Adrenal gland (tissue), 5 donors: ENCODE results near the gene JAZF1.

Experiments used
- POLR2A ChIP-seq, 2 donors: fragments of 450-650 bp; IDR thresholded peaks; one replicate each; pipeline ENCODE4 v1.6.1; 2017; ENCODE audit warnings: antibody characterized with exemption in 2 of 2, mild to moderate bottlenecking in 2 of 2, moderate library complexity in 1 of 2
- TF ChIP-seq, protein P1 (sequence below), 6 experiments: fragments of 450-650 bp in 4 of 6; fragments of 200-600 bp in 2 of 6; sonication (generic) in 1 of 6; IDR thresholded peaks; 1 replicate in 5 of 6; 2 replicates in 1 of 6; pipeline versions ENCODE4 v1.5.1 to v1.8.0; 2016 to 2021; ENCODE audit warnings: antibody characterized with exemption in 6 of 6, mild to moderate bottlenecking in 2 of 6, moderate library complexity in 1 of 6
- donor health status: DM: no; HTN: no; CAD: no.

DNA sequence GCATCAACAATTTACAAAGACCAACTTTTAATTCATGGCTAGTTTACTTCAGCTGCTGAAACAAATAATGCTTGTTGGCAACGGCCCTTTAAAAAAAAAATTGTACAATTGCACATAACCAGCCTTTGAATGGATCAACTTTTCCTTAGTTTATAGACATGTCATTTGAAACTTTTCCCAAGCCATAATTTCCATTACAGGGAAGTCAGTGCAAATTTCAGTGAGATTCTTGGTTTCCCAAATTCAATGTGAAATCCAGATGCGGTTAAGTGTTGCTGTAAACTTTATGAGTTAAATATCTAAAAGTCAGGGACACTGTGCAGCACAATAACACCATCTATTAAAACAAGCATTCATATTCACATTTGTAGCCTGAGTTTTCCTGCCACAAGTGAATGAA, 182.2 kb downstream of the JAZF1 start:
- TF ChIP-seq, protein P1, sequence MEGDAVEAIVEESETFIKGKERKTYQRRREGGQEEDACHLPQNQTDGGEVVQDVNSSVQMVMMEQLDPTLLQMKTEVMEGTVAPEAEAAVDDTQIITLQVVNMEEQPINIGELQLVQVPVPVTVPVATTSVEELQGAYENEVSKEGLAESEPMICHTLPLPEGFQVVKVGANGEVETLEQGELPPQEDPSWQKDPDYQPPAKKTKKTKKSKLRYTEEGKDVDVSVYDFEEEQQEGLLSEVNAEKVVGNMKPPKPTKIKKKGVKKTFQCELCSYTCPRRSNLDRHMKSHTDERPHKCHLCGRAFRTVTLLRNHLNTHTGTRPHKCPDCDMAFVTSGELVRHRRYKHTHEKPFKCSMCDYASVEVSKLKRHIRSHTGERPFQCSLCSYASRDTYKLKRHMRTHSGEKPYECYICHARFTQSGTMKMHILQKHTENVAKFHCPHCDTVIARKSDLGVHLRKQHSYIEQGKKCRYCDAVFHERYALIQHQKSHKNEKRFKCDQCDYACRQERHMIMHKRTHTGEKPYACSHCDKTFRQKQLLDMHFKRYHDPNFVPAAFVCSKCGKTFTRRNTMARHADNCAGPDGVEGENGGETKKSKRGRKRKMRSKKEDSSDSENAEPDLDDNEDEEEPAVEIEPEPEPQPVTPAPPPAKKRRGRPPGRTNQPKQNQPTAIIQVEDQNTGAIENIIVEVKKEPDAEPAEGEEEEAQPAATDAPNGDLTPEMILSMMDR (IDR thresholded peaks at IDR 0.05), result no peak
- TF ChIP-seq POLR2A (IDR thresholded peaks at IDR 0.05), result no peak
